Activated naive CD4-positive, alpha-beta T cell treated with anti-CD3 and anti-CD28 coated beads, Interleukin-2, amount 50 U/mL, for 16 hours (primary cell): ENCODE measurements around the gene PELI3.
"Not testable (repeated sequence)": the region's sequence is repeated elsewhere in the genome, so short reads cannot be mapped to it uniquely, and the experiment has no call there.

Experiments used
- DNase-seq: peaks from one replicate; pipeline ENCODE4 v3.0.0-alpha.2; 2020

The PELI3 gene, protein sequence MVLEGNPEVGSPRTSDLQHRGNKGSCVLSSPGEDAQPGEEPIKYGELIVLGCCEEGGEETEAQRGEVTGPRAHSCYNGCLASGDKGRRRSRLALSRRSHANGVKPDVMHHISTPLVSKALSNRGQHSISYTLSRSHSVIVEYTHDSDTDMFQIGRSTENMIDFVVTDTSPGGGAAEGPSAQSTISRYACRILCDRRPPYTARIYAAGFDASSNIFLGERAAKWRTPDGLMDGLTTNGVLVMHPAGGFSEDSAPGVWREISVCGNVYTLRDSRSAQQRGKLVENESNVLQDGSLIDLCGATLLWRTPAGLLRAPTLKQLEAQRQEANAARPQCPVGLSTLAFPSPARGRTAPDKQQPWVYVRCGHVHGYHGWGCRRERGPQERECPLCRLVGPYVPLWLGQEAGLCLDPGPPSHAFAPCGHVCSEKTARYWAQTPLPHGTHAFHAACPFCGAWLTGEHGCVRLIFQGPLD

DNA sequence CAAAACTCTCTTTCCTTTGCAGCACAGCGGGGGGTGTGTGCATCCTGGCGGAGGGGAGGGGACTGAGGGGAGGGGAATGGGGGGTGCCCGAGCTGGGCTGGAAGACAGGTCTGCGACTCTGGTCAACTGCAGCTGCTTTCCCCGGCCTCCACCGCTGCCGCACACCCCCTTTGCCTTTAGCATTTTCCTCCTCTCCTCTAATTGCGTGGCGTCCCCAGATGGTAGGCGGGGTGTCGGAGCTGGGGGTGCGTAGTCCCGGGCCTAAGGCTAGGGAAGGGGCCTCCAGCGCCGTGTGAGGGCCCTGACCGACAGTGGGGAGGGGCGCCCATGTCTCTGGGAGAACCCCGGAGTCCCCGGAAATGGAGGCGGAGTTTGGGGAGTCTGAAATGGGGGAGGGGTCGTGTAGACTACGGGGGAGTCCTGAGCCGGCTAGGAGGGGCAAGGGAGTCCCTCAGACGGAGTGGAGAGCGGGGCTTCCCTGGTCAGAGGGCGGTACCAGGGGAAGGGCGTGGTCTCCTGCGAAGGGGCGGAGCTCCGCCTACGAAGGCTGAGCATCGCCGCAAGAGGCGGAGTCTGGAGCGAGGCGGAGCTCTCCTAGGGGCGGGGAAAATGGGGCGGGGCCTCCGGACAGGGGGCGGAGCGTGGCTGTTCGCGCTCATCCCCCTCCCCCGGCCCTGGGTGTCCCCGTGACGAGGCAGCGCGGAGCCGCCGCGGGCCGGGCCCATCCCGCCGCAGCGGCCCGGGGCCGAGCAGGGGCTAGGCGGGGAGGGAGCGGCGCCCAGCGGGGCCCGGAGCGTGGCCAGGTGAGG lies at the start of gene PELI3:
TSS of gene PELI3 (plus strand) at position 681 of the 809 bp plus-strand sequence. CDS start 1,224 bp downstream, outside the sequence.
- peak; percentile 89 for DNase-seq

DNA sequence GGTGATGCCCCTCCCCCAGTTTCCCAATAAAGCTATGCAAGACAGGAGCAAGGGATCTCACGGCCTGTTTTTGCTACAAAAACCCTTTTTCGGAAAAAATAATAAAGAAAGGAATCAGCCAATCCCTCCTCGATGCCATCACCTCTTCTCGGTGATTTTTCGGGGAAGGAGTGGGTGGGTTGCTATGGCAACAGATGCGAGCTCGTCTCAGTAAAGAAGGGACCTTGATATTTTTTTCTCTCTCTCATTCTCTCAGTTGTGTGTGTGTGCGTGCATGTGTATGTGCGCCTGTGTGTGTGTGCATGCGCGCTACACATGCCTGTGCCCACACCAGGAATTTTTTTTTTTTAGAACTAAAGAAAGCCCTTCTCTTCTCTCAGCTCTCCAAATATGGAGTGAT lies 49.7 kb upstream of the PELI3 start:
- DNase-seq = no peak

DNA sequence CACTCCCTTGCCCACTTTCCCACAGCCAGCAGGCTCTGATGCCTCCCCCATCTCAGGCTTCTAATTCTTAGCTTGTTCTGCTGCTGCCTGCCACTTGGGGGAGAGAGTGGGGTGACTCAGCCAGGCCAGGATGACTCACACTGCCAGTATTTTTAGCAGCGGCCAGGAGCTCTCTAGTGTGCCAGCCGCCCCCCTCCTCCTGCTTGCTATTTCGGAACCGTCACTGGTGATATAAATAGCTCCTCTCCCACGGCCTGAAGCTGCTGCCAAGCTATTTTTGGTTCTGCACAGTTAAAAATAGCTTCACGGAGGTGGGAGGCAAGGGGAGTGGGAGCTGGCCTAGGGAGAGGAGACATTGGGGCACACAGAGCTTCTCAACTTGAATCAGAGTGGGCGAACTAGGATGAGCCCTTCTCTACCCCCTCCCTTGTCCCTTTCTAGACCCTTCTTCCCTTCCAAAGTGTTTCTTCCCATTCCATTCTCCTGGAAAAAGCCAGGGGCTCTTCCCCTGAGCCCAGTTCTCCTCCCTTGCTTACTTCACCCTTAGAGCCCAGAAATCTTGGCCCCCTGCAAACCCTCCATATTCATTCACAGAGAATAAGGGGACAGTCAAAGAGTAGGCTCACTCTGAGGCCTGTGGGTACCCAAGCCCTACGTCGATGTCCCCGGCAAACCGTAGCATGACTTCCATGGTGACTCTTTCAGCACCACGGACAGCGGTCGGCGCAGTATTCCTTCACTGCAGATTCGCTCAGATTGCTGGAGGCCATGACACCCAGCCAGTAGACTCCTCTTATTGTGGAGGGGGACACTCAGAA lies 48.3 kb upstream of the PELI3 start:
- DNase-seq = peak; percentile 67

DNA sequence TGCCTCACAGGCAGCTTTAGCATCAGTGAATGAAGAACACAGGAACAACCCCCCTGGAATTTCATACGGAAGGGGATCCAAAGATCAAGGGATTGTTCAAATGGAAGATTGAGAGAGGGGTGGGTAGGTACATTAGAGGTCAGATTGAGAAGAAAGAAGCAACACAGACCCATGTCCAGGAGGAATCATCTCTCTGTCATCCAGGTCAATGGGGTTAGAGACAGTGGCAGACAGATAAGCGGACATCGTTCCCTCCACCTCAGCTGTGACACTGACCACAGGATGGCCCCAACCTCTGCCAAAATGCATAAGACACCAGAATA lies 47.8 kb upstream of the PELI3 start:
- no peak for DNase-seq

DNA sequence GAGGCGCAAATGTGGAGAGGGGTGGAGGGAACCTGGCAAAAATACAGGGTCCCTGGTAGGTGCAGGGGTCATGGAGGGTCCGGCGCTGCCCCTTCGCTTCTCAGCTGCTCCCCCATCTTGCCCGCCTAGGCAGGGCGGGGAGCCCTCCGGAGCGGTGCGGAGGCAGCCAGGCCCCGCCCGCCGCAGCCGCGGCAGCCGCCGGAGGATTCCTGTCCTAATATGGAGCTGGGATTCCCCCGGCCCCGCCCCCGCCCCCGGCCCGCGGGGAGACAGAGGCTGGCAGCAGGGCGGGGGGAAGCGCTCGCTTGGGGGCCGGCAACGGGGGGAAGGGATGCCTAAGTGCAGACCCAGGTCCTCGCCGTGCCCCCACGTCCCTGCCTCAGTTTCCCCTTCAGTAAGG lies 46.9 kb upstream of the PELI3 start:
- DNase-seq = no peak

DNA sequence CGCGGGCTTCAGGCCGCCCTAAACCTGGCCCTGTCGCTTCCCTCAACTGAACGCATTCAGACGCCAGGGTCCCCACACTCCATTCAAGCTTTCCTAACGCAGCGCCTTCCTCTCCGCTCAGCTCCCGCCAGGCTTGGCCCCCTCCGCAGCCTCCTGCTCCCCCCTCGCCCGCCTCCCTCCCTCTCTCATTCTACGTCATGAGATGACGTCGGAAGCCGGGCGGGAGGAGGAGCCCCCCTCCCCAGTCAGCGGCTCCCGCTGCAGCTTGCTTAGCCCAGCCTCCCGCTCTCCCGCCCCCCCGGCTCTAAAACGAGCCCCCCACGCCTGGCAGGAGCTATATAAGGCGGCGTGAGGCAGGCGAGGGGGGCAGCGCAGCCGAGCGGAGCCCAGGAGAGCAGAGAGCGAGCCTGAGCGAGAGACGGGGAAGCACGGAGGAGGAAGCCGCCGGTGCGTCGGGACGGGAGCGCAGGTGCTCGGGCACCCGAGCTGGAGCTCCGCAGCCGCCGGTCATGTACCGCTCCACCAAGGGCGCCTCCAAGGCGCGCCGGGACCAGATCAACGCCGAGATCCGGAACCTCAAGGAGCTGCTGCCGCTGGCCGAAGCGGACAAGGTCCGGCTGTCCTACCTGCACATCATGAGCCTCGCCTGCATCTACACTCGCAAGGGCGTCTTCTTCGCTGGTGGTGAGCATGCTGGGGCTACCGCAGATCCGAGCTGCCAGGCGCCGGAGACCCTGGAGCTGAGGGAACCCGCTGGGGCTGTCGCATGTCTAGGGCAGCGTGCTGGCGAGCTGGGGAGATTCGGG lies 45.8 kb upstream of the PELI3 start, which contains the start of gene NPAS4:
TSS of gene NPAS4 (plus strand) at position 365 of the 806 bp plus-strand sequence. CDS start at position 510, 145 bp downstream.
- DNase-seq = no peak

DNA sequence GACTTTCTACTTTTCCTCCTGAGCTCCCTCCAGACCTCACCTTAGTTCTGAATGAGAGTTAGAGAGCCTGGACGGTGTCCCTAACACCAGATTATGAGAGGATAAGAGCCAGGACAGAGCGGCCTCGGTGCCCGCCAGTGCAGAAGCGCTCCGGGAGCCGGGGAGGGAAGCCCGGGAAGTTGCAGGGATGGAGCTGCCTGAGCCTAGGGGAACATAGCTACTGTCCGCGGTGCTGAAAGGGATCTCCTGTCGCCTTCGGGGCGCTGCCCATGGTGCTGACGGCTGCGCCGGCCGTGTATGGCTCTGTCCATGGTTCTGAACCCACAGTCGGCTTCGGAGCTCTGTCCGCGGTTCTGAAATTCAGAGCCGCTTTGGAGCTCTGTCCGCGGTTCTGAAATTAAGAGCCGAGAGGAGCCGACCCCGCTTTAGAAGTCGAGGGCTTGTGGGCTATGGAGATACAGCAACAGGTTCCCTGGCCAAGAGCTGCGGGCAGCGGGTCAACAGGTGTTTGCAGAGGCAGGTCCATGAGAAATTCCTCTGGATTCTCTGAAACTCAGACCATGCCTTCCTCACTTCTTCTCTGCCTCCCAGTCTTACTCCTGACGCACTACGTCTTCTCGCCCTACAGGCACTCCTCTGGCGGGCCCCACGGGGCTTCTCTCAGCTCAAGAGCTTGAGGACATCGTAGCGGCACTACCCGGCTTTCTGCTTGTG lies 45.1 kb upstream of the PELI3 start:
- peak; percentile 79 for DNase-seq

DNA sequence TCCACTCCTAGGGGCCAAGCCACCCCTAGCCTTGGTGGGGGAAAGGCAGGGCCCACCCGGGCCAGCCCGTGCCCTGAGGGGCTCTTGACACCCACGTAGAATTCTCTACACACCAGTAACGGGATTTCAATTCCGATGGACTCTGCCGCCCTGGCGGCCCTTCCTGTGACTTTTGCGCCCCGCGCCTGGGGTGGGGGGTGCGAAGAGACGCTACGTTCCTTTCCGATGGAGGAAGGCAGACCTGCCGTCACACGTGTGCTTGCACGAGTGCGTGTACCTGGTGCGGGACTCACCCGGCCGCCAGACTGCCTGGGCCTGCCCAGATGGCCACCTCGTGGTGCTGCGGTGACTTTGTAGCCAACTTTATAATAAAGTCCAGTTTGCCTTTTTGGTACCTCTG lies 40.4 kb upstream of the PELI3 start:
- DNase-seq = no peak

DNA sequence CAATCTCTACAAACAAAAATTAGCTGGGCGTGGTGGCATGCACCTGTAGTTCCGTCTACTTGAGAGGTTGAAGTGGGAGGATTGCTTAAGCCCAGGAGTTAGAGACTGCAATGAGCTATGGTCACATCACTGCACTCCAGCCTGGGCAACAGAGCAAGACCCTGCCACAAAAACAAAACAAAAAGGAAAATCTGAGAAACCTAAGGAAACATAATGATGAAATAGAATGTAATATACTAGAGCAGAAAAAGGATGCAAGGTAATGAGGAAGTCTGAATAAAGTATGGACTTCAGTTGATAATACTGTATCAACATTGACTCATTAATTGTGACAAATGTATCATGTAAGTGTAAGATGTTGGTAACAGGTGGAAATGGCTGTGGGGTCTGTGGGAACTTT lies 37.8 kb upstream of the PELI3 start:
- DNase-seq = no peak

DNA sequence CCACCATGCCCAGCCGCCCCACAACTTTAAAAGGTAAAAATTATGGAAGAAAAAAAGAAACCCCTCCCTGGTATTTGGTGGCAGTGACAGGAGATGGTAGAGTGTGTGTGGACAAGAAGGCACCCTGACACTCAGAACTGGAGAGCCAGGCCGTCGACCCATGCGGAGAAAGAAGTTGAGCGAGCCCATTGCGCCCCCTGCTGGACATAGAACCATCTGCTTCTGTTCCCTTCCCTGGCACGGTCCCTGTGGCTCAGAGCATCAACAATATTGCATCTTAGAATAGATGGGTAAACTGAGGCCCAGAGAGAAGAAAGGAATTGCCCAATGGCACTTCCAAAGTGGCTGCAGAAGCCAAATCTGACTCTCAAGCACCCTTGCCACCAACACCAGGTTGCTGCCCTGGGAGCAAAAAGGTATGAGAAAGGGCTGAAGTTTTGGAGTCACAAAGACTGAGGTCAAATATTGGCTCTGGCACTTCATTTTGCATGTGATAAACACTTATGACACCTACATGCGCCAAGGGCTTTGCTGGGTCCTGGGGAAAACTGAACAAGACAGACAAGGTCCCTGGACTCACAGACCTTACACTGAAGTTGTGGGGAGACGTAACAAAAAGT lies 36.6 kb upstream of the PELI3 start:
- peak; percentile 73 for DNase-seq

DNA sequence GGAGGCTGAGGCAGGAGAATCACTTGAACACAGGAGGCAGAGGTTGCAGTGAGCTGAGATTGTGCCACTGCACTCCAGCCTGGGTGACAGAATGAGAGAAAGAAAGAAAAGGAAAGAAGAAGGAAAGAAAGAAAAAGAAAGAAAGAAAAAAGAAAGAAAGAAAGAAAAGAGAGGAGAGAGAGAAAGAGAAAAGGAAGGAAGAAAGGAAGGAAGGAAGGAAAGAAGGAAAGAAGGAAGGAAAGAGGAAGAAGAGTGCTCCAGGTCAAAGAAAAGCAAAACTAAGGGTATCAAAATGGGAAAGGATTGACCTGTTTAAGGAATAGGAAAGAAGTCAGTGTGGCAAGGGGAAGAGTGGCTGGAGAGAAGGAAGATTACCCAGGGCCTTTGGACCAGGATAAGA lies 35.4 kb upstream of the PELI3 start:
- not testable (repeated sequence) for DNase-seq

DNA sequence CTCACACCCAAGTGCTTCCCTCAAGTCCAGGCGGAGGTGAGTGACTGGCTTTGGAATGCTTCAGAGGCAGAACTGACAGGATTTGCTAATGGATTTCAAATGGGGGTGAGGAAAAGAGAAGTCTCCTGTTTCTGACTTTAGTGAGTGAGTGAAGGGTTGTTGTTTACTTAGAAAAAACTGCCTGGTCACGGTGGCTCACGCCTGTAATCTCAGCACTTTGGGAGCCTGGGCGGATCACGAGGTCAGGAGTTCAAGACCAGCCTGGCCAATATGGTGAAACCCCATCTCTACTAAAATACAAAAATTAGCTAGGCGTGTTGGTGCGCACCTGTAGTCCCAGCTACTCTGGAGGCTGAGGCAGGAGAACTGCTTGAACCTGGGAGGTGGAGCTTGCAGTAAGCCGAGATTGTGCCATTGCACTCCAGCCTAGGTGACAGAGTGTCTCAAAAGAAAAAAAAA lies 34.8 kb upstream of the PELI3 start:
- DNase-seq = not testable (repeated sequence)

DNA sequence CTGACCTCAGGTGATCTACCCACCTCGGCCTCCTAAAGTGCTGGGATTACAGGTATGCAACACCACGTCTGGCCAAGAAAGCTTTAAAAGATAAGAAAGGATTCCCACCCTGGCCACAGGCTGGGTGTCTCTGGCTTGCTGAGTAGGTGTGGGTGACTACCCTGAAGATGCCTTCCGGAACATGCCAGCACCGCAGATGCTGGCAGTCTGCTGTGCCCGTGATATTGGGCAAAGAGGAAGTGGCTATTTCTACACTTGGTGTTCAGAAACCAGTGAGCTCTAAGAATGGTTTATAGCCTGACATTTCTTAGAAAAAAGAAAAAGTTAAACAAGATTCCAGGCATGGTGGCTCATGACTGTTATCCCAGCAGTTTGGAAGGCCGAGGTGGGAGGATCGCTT lies 34.1 kb upstream of the PELI3 start:
- no peak for DNase-seq

DNA sequence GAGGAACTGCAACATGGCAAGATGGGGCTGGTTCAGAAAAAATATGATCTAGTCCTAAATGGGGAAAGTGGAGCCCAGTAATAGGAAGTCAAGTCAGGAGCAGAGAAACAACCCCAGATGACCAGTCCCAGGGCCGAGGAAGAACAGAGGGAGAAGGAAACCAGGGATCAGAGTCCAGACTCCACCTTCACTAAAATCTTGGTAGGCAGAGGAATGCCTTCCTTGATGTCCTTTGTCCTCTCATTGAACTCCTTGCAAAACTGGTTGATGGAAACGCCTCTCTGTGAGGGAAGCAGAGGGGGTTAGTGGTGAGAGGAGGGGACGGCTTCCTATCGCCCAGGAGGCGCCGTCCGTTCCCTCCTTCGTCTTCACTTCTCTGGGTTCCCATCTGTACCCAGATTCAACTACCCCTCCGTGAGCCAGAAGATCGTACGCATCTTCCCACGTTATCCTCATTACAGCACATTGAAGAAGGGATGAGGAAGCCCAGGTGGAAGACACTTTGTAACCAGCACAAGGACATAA lies 28.7 kb upstream of the PELI3 start:
- no peak for DNase-seq

DNA sequence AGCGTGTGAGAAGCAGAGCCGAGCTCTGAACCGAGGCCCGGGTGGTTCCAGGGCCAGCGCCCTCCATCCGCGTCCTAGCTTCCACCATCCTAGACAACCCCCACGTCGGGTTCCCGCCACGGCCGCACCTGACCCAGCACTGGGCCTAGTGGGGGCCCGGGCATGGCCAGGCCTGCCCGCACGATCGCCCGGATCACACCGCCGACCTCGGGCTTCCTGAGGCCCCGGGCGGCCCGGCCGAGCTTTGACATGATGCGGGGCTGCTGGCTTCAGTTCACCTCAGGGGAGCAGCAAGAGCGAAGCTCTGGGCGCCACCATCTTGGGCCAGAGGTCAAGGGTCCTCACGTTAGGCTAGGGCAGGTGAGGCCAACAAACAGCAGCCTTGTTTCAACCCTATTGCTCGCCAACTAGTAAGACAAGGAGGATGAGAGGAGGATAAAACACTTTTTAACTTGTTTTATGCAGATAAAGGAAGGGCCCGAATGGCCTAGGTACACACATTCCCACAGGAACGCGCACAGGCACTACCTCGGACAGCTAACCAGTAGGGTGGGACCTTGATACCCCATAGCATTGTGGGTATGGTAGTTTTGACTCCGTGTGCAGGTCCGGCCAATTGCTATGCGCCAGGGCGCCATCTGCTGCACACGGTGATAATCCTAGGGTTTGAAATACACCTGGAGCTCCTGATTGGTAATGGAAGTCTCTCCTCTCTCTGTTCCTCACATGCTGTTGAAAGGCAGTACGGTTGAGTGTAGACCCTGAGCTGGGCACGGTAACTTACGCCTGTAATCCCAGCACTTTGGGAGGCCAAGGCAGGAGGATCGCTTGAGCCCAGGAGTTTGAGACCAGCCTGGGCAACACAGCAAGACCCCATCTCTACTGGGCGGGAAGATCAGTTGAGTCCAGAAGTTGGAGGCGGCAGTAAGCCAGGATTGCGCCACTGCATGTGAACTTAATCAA lies 27.9 kb upstream of the PELI3 start, which contains the start of gene MRPL11:
TSS of gene MRPL11 (minus strand) at position 345 of the 963 bp plus-strand sequence. CDS start at position 251, 94 bp downstream.
- DNase-seq = peak; percentile 92

DNA sequence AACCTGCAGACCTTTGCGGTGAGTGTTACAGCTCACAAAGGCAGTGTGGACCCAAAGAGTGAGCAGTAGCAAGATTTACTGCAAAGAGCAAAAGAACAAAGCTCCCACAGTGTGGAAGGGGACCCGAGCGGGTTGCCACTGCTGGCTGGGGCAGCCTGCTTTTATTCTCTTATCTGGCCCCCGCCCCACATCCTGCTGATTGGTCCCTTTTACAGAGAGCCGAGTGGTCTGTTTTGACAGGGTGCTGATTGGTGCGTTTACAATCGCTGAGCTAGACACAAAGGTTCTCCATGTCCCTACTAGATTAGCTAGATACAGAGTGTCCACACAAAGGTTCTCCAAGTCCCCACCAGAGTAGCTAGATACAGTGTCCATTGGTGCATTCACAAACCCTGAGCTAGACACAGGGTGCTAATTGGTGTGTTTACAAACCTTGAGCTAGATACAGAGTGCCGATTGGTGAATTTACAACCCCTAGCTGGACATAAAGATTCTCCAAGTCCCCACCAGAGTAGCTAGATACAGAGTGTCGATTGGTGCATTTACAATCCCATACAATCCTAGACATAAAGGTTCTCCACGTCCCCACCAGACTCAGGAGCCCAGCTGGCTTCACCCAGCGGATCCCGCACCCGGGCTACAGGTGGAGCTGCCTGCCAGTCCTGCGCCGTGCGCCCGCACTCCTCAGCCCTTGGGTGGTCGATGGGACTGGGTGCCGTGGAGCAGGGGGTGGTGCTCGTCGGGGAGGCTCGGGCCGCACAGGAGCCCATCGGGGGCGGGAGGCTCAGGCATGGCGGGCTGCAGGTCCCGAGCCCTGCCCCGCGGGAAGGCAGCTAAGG lies 26.4 kb upstream of the PELI3 start:
- DNase-seq = not testable (repeated sequence)

DNA sequence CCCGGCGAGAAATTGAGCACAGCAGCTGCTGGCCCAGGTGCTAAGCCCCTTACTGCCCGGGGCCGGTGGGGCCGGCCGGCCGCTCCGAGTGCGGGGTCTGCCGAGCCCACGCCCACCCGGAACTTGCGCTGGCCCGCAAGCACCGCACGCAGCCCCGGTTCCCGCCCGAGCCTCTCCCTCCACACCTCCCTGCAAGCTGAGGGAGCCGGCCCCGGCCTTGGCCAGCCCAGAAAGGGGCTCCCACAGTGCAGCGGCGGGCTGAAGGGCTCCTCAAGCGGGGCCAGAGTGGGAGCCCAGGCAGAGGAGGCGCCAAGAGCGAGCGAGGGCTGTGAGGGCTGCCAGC lies 25.8 kb upstream of the PELI3 start:
- DNase-seq = not testable (repeated sequence)

DNA sequence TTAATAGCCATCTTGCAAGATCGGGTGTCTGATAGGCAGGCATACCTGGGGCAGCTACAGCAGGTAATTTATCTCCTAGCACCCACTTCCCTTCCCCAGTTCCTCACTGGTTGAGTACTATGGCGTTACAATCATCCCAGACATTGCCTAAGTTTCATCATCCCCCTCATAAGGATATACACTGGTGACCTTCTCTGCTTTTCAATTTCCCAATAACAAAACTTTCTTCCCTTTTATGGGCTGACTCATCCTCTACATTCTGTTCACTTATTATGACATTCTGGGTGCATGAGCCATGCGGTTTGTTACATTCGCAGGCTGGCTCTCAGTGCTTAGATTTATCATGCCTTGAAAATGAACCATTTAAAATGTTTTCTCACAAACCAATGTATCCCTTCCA lies 23.1 kb upstream of the PELI3 start:
- no peak for DNase-seq
